ENCODE measurements around the gene PDZD2. TPM values are rescaled to one million over a fixed set of nuclear protein-coding genes. Genes with fewer than 3 reads are reported as not detected.
A peak's percentile ranks its signal among the peaks of the same experiment; 100 is the strongest.

The PDZD2 gene
- total and polyA plus RNA-seq, 8 donors, result 16.2 to 49.8 (median 20.4) TPM

DNA sequence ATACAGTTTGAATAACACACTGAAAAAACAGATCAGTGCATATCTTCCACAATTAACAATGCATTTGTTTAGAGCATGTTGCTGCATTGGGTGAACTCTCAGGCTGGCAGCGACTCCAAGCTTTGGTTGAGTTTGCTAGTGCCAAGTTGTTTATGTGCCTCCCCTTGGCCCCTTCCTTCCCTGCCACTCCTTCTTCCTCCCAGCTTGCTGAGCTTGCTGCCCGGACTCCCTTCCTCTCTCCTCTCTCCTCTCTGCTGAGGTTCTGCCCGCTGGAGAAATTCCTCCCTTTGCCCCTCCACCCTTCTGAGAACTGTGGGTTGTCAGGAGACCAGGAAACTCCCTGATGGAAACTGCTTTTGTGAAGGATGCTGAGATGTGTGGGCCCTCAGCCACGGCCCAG, 247.3 kb downstream of the PDZD2 start:
- intact Hi-C loops (cut with DNase I), result no loop called here
- Histone ChIP-seq H3K4me3 (no peak overlapping the region), H3K27ac (peak overlapping the region in 1 of 2 donors; percentile 26), H3K27me3 (no peaks in the 10 kb centered on the region), H3K9me3 (no peaks in the 10 kb centered on the region), H3K36me3 (no peaks in the 10 kb centered on the region), H3K4me1 (peaks cover 10 to 11% of the 10 kb centered on the region in 2 donors)
- TF ChIP-seq, protein P1, sequence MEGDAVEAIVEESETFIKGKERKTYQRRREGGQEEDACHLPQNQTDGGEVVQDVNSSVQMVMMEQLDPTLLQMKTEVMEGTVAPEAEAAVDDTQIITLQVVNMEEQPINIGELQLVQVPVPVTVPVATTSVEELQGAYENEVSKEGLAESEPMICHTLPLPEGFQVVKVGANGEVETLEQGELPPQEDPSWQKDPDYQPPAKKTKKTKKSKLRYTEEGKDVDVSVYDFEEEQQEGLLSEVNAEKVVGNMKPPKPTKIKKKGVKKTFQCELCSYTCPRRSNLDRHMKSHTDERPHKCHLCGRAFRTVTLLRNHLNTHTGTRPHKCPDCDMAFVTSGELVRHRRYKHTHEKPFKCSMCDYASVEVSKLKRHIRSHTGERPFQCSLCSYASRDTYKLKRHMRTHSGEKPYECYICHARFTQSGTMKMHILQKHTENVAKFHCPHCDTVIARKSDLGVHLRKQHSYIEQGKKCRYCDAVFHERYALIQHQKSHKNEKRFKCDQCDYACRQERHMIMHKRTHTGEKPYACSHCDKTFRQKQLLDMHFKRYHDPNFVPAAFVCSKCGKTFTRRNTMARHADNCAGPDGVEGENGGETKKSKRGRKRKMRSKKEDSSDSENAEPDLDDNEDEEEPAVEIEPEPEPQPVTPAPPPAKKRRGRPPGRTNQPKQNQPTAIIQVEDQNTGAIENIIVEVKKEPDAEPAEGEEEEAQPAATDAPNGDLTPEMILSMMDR (IDR thresholded peaks at IDR 0.05), result no peak
- no peak for DNase-seq
- ATAC-seq, result peak; percentile 4

DNA sequence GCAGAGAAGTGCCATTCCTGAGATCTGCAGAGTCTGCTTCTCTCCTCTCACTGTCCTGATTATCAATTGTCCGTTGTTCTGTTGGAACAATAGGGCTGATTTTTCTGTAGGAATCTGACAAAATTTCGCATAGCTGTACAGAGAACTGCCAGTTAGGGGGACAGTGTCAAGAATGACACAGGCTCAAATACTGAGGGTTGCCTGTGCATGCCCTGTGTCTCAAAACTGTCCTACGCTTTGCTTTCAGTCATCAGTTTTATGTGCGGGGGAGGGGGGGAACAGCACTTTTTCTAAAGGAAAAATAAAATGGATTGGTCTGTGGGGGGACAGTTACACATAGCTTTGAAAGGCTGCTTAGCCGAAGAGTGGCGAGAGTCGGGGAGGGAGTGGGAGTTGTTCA, 248.6 kb downstream of the PDZD2 start:
- TF ChIP-seq, protein P1 (IDR thresholded peaks at IDR 0.05), result no peak
- Histone ChIP-seq H3K4me1 (peaks cover 10 to 11% of the 10 kb centered on the region in 2 donors), H3K9me3 (no peaks in the 10 kb centered on the region), H3K36me3 (no peaks in the 10 kb centered on the region), H3K27me3 (no peaks in the 10 kb centered on the region), H3K4me3 (no peak overlapping the region), H3K27ac (peak overlapping the region in 1 of 2 donors; percentile 41)
- DNase-seq, result no peak
- no peak for ATAC-seq
- intact Hi-C loops (cut with DNase I), result no loop called here

DNA sequence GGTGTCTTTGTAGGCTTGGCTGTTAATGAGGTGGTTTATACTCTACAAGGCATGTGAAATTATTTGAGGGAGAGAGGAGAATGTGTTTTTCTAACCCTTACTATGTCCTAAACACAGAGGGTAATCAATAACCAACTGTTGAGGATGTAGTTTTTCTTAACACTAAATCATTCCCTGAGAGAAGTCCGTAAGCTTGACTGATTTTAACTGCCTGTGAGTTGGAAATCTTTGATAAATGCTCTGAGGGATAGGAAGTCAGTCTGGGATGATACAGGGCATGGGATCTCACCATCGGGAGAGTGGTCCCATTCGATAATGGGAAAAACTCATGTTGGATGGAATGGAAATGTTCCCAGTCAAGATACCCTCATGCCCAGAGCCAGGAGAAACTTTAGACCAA, 249.6 kb downstream of the PDZD2 start:
- intact Hi-C loops (cut with DNase I), result no loop called here

DNA sequence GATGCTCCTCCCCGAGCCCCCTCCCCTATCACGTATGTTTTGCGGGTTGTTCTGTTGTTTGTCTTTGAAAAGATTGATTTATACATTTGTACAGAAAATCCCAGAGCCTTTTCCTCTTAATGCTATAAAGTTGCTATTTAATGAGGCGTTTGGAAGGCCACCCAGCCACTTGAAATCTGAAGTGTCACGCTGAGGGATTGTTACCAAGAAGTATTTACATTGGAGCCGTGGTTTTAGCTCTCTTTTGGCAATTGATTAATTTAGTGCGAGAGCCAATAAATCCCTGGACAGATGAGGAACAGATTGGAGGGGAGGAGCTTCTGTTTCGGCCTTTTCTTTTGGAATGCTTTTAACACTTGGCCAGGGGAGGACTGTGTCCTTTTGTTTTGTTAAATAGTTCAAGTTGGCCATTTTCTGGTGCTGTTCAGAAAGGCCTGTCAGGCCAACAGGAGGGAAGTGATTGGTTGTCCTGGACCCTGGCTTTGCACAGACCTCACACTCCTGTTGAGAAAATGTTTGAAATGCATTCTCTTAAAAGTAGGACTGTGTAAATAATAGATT, 250.2 kb downstream of the PDZD2 start:
- peak overlapping the region; percentile 1 to 30 for H3K27ac ChIP-seq

More for the DNA sequence above, 249.6 kb downstream of the PDZD2 start:
- TF ChIP-seq, protein P1 (IDR thresholded peaks at IDR 0.05), result no peak
- Histone ChIP-seq H3K9me3 (no peaks in the 10 kb centered on the region), H3K36me3 (no peaks in the 10 kb centered on the region), H3K27me3 (no peaks in the 10 kb centered on the region), H3K4me3 (no peak overlapping the region), H3K4me1 (peaks cover 10 to 11% of the 10 kb centered on the region in 2 donors), H3K27ac (peak overlapping the region in 1 of 2 donors; percentile 30)
- DNase-seq (peak in 1 of 4 donors; percentile 16), ATAC-seq (no peak)

DNA sequence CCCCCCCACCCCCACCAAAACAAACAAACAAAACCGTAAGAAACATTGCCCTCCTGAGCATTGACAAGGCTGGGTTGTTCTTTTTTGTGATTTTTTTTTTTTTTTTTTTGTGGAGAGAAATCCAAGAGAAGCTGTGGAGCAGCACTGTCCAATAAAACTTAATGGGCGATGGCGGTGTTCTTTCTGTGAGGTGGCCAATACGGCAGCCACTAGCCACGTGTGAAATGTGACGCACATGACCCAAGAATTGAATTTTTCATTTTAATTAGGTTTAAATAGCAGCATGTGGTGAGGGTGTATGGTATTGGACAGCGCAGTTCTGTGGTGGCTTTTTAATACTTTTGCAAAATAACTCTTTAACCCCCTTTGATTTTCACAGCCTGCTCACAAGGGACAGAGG, 251.1 kb downstream of the PDZD2 start:
- intact Hi-C loops (cut with DNase I), result no loop called here
- Histone ChIP-seq H3K4me3 (no peak overlapping the region), H3K36me3 (no peaks in the 10 kb centered on the region), H3K27me3 (no peaks in the 10 kb centered on the region), H3K9me3 (no peaks in the 10 kb centered on the region), H3K27ac (no peak overlapping the region), H3K4me1 (peaks cover 8 to 11% of the 10 kb centered on the region in 2 donors)
- TF ChIP-seq, protein P1 (IDR thresholded peaks at IDR 0.05), result no peak
- DNase-seq, result no peak
- no peak for ATAC-seq

More for the DNA sequence above, 250.2 kb downstream of the PDZD2 start:
- ATAC-seq (peak; percentile 57), DNase-seq (peak in 2 of 4 donors; percentile 72 to 78)
- Histone ChIP-seq H3K4me3 (no peak overlapping the region), H3K9me3 (no peaks in the 10 kb centered on the region), H3K27me3 (no peaks in the 10 kb centered on the region), H3K36me3 (no peaks in the 10 kb centered on the region), H3K4me1 (peaks cover 10 to 11% of the 10 kb centered on the region in 2 donors)
- intact Hi-C loops (cut with DNase I), result no loop called here
- TF ChIP-seq, protein P1 (IDR thresholded peaks at IDR 0.05), result no peak

All from left lung (tissue), 10 donors.